Cardiac fibroblast (primary cell): ENCODE measurements around the gene AKR1B15.

Source experiments
- DNase-seq, 2 donors: peaks; one replicate each; pipeline versions ENCODE4 v3.0.0 to v3.0.0-alpha.2; 2010; ENCODE audit warnings: low read depth in 2 of 2
- H3K4me3 ChIP-seq, 2 donors: replicated peaks in 1 of 2; 1 replicate in 1 of 2; 2 replicates in 1 of 2; pipeline ENCODE4 v1.5.1; 2011; ENCODE audit warnings: low read depth in 2 of 2, low read length in 2 of 2, mild to moderate bottlenecking in 2 of 2, moderate library complexity in 1 of 2
- CTCF ChIP-seq: IDR thresholded peaks from one replicate; pipeline ENCODE4 v1.5.1; 2011; ENCODE audit warnings: low read depth, mild to moderate bottlenecking, low read length, inconsistent platforms

Gene AKR1B15

GRCh38 chr7:134530460-134530859 is 18.4 kb upstream of the AKR1B15 start:
- H3K4me3 ChIP-seq, result no peak overlapping the region
- no peak for TF ChIP-seq CTCF
- no peak for DNase-seq

DNA sequence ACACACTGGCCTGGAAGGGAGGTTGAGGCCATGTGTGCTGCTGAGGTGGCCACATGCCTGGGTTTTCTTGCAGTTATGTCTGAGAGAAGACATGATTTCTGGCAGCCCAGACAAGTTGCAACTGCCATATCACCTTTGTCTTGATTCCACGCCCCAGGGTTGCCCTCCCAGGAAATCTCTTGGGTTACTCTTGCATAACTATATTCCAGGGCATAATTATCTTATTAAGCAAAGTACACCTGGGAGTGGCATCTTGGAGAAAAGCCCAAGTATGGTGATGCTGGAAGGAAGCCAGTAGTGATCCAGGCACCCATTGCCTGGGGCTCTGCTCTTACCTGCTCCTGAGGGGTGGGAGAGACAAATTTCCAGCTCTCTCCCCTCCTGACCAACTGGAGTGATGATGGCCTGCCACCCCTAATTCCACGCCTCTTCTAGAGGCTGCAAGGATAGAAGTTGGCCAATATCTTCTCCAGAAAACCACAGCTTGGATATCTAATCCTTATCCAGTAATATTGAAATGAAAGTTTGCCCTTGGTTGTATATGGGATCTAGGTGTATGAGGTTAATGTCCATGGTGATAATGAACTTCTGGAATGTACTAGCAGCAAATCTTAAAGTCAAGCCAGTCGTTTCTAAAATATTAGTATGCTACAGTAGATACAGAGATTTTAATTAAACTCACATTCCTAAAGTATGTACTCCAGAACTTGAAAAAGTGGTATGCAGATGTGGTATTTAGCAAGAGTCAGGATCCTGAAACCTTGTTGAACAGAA is 16.5 kb upstream of the AKR1B15 start:
- no peak for DNase-seq
- no peak overlapping the region for H3K4me3 ChIP-seq
- no peak for TF ChIP-seq CTCF

DNA sequence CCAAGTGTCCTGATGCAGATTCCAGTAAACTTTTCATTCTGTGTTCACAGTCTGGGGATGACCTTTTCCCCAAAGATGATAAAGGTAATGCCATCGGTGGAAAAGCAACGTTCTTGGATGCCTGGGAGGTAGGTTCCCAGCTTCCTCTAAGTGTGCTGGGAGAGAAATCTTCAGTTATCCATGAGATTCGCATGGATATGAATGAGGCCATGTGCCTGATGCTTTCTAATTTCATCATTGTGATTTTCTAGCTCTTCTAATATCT is 16.0 kb upstream of the AKR1B15 start:
- no peak for DNase-seq
- TF ChIP-seq CTCF, result no peak
- H3K4me3 ChIP-seq, result no peak overlapping the region

GRCh38 chr7:134533288-134533771 is 15.6 kb upstream of the AKR1B15 start:
- no peak overlapping the region for H3K4me3 ChIP-seq
- DNase-seq, result no peak
- TF ChIP-seq CTCF, result no peak

GRCh38 chr7:134534633-134535032 is 14.3 kb upstream of the AKR1B15 start:
- no peak overlapping the region for H3K4me3 ChIP-seq
- TF ChIP-seq CTCF, result no peak
- DNase-seq, result no peak

DNA sequence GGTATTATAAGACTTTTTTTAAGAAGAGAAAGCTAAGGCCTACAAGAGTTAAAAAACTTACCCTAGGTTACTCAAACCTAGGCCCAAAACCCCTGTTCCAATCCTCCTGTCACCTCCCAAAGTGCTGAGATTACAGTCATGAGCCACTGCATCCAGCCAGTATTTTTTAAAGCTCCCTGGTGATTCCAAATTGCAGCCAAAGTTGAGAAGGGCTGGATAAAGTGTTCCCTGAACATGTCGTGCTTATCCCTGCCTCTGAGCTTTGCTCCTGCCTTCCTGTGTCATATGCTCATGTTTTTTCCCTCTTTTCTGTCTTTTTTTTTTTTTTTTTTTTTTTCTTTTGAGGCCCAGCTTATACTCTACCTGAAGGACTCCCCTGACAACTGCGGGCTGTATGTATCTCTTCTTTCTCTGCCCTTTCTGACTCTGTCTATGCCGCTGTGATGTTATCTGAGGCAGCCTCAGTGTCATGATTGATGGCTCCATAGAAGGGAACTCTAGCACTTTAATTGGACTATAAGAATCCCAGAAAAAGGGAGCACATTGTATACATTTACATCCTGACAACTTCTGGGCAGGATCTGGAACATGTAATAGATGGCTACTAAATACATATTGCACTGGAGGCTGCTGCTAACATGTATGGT is 13.5 kb upstream of the AKR1B15 start:
- DNase-seq, result no peak
- H3K4me3 ChIP-seq, result no peak overlapping the region
- TF ChIP-seq CTCF, result no peak
